NCI-H146 treated with DMSO at 0.1 percent for 48 hours (cell line): ENCODE data around the gene CHRM5.

Experiments
- DNase-seq: peaks from one replicate; lab custom pipeline; 2025; ENCODE audit not compliant: unreplicated experiment; lab: John Stamatoyannopoulos, UW

Gene CHRM5, protein sequence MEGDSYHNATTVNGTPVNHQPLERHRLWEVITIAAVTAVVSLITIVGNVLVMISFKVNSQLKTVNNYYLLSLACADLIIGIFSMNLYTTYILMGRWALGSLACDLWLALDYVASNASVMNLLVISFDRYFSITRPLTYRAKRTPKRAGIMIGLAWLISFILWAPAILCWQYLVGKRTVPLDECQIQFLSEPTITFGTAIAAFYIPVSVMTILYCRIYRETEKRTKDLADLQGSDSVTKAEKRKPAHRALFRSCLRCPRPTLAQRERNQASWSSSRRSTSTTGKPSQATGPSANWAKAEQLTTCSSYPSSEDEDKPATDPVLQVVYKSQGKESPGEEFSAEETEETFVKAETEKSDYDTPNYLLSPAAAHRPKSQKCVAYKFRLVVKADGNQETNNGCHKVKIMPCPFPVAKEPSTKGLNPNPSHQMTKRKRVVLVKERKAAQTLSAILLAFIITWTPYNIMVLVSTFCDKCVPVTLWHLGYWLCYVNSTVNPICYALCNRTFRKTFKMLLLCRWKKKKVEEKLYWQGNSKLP

DNA sequence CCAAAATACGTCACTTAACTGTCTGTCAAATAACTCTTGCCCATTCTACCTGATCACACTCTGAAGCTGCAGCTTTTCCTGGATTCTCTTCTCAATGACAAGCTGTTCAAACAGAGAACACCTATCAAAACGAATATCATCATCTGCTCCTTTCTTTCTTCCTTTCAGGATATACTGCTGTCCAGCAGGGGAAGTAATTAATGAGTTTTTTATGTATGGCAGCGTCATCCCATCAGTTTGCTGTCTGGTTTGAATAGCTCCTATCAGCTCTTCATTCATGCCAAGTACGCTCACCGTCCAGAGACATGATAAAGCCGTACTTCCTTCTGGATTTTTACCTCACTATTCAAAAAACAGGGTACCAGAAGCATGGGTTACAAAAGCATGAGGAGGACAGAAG is at the start of gene CHRM5:
TSS of gene CHRM5 (plus strand) at position 274 of the 400 bp plus-strand sequence. CDS start 94,221 bp downstream, outside the sequence.
- DNase-seq, result peak; percentile 95

DNA sequence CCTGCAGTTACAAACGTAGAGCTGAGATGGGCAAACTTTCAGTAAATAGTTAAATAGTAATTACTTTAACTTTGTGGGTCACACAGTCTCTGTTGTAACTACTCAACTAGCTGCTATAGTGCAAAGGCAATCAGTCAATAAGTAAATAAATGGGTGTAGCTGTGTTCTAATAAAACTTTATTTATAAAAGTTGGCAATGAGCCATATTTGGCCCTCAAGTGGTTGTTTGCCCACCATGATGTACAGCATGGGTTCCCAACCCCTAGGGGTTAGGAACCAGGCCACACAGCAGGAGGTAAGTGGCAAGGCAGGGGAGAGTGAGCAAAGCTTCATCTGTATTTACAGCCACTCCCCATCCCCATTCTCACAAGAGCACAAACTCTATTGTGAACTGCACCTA is 44.9 kb upstream of the CHRM5 start:
- no peak for DNase-seq

DNA sequence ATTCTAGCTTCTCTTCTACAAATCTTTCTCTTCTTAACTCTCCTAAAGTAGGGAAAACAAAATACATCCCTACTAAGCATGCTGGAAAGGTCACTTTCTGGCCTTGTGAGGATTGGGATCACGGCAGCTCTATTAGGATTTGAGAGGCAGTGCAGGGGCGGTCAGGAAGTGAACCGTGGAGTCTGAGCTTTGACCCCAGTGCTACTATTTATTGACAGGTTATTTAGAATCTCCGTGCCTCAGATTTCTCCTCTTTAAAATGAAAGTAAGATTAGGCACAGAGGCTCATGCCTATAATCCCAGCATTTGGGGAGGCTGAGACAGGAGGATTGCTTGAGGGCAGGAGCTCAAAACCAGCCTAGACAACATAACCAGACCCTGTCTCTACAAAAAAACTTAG is 42.0 kb upstream of the CHRM5 start:
- DNase-seq, result no peak

DNA sequence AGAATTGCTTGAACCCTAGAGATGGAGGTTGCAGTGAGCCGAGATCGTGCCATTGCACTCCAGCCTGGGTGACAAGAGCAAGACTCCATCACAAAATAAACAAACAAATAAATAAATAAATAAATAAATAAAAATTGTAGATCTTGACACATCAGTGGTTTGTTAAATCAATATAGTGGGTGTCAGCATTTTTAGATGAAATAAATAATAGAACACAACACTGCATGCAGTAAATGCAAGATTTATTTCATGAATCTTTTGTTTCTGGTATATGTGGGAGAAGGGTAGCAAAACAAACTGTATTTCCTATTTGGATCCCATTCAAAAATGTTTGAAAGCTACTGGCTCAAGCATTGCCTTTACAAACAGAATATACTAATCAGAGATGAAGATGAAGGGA is 35.6 kb upstream of the CHRM5 start:
- DNase-seq, result no peak

DNA sequence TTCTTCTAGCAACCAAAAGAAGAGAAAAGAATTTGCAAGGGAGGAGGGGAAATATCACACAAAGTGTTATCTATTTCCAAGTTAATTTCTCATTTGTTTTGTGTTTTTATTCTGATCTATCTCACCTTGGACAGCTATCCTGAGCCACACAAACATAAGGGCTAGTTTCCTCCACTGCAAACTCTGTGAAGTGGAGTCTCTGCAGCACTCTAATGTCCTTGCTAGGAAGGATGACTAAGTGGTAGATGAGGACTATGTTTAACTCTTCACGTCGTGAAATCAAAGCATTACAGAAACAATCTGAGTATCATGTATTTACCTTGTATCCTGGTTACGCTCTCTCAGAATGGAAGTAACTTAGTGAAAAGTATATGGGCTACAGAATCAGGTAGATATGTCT is 33.9 kb upstream of the CHRM5 start:
- DNase-seq, result no peak

DNA sequence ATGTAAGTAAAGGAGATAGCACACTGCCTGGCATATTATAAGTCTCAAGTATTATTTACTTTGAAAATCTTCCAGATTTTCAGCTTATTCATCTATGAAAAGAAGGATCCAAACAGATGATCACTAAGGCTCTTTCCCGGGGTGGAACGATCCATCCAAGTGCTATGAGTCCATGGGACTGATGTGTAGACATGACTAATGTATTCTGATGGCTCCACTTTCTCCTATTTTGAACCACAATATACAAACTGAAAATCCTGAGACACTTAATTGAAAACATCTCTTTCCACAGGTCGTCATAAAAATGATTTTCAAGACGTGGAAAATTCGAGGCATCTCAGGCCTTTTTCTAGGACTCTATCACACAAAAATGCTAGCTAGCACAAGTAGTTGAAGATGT is 33.4 kb upstream of the CHRM5 start:
- no peak for DNase-seq

DNA sequence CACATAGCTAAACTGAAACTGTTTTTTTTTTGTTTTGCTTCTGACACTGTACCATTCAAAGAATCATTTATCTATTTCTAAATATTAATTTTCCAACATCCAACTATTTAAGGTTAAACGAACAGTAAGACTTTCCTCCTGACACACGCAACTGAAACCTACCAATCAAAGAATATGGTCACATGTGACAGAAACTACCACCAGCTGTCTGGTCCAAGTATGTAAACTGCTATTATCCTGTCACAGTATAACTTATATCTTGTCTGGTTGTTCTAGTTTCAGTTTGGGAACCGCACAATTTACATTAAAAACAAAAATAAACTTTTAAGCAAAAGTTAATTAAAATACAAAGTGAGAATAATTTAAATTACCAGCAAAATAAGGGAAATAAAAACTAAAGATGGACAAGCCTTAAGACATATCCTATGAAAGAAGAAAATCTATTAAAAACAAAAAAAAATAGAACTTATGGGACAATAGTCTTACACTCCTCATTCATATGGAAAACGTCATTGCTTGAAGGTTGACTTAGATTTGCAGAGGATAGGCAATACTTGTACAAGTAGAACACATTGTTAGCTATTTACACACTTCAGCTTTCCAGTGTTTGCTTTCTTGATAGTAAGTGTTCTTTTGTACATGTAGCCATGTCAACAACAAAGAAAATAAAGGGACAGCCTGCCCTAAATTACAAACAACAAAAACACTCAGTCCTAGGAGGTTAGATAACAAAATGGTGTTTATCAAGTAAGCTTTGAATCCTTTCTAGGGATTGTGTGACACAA is 26.8 kb upstream of the CHRM5 start:
- DNase-seq, result no peak

DNA sequence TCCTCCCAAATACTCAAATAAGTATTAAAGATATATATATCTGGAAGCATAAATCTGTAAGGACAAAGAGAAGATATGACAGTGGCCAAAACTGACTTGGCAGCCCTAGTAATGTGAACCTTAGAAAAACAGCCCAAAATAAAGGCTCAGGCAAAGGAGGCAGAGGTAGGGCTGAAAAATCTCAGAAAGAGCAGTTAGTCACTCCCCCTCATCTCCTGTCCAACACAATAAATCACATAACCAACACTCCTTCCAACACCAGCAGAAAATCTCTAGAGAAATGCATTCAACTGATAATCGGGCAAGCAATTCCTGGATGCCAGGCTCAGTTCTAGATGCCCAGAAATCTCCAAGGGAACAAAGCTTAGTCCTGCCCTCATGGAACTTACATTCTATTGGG is 22.1 kb upstream of the CHRM5 start:
- no peak for DNase-seq

DNA sequence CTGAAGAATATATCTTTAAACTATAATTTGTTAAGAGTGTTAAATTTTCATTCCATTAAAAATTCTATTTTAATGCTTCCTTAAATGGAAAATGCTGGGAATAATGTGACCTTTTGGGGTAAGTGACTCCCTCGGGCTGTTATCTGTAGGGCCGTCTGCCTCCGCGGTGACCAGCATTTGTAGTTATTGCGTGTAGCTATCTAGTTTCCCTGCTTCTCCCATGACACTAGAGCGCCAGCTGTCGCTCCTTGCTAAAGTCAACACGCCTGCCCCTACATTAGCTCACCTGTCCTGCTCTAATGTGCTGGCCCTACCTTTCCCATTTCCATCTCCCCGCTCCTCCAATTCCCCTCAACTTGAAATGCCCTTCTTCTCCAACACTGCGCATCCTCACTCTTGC is 12.4 kb upstream of the CHRM5 start:
- no peak for DNase-seq

DNA sequence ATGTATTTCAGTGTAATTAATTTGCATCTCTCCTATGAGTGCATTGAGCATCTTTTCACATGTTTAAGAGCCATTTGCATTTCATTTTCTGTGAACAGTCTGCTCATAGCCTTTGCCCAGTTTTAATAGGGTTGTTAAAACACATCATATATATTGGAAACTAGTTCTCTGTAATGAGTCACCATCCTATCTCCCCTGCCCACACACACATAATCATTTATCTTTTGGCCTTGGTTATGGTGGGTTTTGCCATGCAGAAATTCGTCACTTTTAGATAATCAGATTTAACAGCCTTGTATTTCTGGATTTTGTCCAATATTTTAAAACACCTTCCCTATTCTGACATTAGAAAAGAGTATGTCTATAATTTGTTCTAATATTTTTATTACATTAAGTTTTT is 11.9 kb upstream of the CHRM5 start:
- DNase-seq, result no peak

DNA sequence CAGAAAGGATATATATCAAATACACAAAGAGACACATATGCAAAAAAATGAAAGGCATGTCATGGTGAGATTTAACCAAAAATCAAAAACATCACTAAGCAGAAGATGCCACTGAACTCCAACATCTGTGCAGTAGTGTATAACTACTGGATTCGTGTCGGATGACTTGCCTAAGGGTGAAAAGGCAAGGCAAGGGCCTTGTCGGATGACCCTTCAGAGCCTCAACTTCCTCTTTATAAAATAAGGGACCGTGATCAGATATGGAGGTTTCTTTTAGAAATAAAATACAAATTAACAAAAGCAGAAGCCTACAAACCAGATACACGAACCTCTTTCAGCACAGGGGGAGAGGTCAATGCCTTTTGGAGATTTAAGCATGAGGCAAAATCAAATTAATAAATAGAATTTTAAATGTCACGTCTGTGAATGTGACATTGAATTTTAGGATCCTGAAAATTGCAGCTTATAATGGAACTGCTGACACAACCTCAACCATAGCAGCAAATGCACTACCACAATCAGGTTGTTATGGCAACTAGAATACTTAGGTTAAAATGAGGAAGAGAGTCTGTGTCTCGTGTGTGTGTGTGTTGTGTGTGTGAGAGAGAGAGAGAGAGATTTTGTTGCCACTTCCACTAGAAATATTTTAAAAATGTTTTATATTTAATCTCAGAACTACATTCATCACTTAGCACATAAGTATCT is 8.3 kb upstream of the CHRM5 start:
- DNase-seq, result no peak

DNA sequence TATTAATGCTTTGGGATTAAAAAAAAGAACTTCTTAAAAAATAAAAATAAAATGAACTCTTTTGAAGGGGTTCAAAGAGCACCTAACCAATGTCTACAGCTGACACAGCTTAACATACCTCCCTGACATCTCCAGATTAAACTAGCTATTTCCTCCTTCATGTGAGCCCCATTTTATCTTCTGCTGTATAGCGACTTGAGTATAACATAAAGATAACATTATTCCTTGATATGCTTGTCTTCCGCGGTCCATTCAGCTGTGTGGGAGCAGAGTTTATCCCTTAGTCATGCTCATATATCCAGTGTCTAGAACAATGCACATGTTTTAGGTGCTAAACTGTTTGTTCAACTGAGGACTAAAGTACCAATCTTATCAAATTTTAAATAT is 7.8 kb upstream of the CHRM5 start:
- DNase-seq, result no peak

DNA sequence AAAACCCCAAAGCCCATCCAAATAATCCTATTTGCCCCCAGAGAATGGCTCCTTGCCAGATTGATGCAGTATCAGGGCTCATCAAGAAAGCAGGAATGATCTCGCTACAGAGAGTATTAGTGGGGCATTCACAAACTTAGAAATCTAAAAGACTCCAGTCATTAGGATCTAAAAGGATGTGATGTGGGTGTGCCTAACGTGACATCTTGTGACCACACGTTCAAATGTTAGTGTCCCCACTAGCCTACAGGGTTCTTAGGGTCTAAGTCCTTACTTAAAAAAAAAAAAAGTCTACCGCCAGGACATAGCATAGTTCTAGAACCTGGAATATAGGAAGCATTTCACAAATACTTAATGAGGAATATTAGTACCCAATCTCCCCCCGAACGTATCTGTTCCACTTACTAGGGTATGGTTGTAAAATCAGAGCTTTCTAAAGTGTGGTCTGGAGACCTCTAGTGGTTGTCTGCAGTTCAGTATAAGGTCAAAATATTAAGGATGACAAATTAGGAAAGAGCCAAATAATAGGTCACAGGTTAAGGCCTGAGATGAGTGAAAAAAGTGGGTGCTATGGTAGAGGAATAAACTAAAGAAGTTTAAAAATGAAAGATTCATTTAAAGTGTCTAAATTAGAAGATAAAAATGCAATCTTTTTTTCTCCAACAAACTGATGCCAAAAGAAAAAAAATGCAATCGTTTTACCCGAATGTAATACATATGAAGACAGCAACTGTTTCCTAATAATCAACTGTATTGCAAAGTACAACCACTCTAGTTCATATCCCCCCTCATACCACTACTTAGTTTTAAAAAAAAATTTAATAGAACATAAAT is 4.2 kb upstream of the CHRM5 start:
- no peak for DNase-seq

DNA sequence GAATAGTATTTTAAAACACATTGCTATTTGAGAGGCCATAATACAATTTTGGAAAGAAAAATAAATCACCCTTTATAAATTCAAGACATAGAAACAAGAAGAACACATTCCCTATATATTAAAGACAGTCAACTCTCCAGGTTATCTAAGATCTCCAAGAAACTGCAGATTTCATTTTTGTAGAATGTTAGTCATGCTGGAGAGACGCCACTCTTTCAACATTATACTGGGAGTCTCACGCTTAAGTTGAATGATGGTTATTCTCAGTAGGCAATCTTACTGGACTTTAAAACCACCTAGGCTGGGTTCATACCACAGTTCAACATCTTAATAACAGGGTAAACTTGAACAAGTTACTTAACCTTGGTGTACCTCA is 3.6 kb upstream of the CHRM5 start:
- DNase-seq, result no peak

DNA sequence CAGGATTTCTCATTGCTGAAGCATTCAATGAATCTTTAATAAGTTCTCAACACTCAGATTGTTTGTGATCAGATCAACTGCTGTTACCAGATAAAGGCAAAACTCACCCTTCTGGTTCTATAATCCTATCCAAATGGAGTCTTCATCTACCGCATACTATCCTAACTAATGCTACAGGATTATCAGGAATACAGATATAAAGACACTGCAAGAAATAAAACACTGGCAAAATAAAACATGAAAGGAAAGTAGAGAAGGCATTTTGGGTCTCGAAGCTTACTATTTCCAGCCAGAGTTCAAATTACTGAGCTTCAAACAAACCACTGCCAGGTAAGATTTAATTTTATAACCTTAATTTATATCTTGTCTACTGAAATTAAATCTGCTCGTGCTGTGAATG is 524 bp downstream of the CHRM5 start:
- no peak for DNase-seq

DNA sequence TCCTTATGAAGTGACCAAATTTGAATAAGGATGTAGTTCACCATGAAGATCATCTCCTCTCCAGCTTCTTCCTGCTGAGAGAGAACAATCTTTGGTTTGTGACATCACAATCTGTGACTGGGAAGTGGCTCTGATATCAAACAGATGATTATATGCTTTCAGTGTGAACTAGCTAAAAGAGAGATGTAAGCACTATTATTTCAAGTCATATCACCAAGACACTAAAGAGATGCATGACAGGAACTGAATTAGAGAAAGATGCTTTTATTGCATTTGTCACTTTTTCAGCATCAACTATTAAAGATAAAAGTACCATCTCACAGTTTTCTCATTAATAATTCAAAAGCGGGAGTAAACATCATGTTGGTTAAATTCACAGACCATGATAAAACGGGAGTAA is 3.5 kb downstream of the CHRM5 start:
- DNase-seq, result no peak

DNA sequence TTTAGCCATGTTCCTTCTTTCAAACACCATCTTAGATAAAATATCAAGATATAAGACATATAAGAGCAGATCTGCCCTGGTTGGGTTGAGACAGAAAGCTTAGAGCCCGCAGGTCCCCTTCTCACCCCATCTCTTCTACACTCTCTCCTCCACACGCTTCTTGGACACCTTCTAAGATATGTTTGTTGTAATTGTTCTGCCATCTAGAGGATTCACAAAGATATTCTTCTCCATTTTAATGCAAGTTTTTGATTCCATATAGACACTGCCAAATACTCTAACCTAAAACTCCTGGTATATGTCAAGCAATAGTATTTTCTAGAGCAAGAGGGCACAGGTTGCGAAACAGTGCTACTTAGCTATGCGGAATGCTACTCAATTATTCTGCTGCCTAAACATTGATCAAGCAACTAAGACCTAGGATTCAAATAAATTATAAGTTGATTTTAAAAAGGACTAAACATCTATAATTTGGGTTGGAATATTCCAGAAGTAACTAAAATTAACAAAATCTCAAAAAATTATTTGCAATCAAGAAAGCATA is 6.8 kb downstream of the CHRM5 start:
- DNase-seq, result no peak

DNA sequence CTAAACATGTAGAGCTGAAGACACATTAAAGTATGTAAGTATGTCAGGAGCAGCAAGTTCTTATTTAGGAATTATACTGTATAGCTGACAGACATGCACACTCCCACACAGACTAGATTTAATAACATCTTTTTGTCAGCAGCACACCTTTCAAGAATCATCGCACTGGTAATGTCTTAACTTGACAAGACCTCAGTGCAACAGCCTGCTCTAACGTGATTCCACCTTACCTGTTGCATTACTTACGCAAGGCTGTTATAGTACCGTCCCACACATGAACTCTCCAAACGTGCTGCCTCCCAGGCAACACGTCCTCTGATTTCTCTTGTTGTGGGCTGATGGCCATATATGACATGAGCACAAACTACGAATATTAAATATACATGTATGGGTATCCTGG is 11.9 kb downstream of the CHRM5 start:
- no peak for DNase-seq

DNA sequence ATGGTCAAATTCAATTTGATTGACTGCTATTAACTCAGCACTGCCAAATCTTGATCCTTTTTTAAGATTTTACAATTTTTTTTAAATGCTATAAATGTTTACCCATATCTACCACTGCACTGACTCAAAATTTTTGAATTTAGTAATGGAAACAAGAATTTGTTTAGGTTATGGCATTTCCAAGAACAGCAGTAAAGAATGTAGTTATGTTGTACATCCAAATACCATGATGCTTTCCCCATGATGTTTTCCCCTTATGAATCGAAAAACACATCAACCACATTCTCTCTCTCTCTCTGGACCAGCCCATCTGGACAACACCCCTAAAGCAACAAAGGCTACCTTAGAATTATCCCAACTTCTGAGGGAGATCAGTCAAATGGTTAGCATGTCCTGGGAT is 14.2 kb downstream of the CHRM5 start:
- no peak for DNase-seq

DNA sequence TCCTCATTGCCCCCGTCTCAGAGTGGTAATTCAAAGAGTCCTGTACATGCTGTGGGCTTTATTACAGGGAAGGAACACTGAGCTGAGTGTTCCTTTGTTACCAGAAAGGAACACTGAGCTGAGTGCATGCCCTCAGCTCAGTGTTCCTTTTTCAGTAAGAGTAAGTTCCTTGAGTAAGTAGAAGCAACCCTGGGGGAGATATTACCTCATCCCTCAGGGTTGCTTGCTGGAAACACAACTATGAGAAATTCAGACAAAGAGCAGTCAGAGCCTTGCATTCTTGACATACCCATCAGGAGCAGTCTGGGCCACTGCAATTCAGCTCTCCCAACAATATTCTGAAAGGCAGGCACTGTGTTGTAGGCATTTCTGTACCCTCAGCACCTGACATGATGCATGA is 17.0 kb downstream of the CHRM5 start:
- no peak for DNase-seq

DNA sequence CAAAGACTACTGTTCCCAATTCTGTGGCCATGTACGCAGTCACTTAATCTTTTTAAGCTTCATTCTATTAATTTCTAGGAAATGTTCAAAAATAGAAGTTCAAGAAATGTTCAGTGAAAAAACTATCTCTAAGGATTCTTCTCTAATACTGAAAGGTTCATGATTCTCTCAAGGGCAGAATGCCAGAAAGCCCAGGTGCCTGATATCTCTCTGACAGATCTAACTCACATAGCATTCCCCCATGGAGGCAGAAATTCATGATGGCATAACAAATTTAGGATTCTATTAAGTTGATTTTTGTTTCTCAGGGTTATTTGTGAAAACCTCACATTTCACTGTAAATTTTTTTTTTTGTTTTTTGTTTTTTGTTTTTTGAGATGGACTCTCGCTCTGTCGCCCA is 17.5 kb downstream of the CHRM5 start:
- no peak for DNase-seq
